Stomach smooth muscle (tissue), 2 donors: ENCODE results near the gene C19orf25.

Source experiments
- H3K27ac ChIP-seq: one replicate; pipeline ENCODE4 v1.7.0; 2013; ENCODE audit warnings: mild to moderate bottlenecking, low read length, inconsistent platforms
- H3K27me3 ChIP-seq, 2 donors: one replicate each; pipeline ENCODE4 v1.7.0; 2013; ENCODE audit warnings: low read length in 2 of 2; ENCODE audit not compliant: insufficient read depth in 2 of 2, control insufficient read depth in 1 of 2
- H3K36me3 ChIP-seq, 2 donors: one replicate each; pipeline ENCODE4 v1.7.0; 2013; ENCODE audit warnings: low read length in 2 of 2; ENCODE audit not compliant: control insufficient read depth in 2 of 2, insufficient read depth in 2 of 2
- H3K4me1 ChIP-seq: one replicate; pipeline ENCODE4 v1.7.0; 2013; ENCODE audit warnings: low read length; ENCODE audit not compliant: control insufficient read depth, insufficient read depth
- H3K4me3 ChIP-seq, 2 donors: one replicate each; pipeline ENCODE4 v1.7.0; 2013; ENCODE audit warnings: low read length in 2 of 2
- H3K9ac ChIP-seq, 2 donors: one replicate each; pipeline ENCODE4 v1.7.0; 2013; ENCODE audit warnings: low read length in 2 of 2, mild to moderate bottlenecking in 1 of 2
- H3K9me3 ChIP-seq, 2 donors: one replicate each; pipeline ENCODE4 v1.7.0; 2013; ENCODE audit warnings: low read length in 2 of 2; ENCODE audit not compliant: control insufficient read depth in 2 of 2
- donor health status: healthy.
- donor health status: Pancreatic carcinoma.

C19orf25 gene

GRCh38 chr19:1425102-1425837 lies 53.7 kb downstream of the C19orf25 start:
- Histone ChIP-seq H3K4me1 (no peaks in the 10 kb centered on the region), H3K4me3 (no peak overlapping the region), H3K27ac (no peak overlapping the region)

GRCh38 chr19:1424192-1424955 lies 54.6 kb downstream of the C19orf25 start:
- Histone ChIP-seq H3K4me3 (no peak overlapping the region), H3K27me3 (no peaks in the 10 kb centered on the region), H3K36me3 (peaks cover 50 to 58% of the 10 kb centered on the region in 2 donors), H3K9ac (no peak overlapping the region), H3K9me3 (no peaks in the 10 kb centered on the region), H3K27ac (no peak overlapping the region), H3K4me1 (no peaks in the 10 kb centered on the region)

More at GRCh38 chr19:1425102-1425837, 53.7 kb downstream of the C19orf25 start:
- Histone ChIP-seq H3K36me3 (peaks cover 46 to 57% of the 10 kb centered on the region in 2 donors), H3K9me3 (no peaks in the 10 kb centered on the region), H3K9ac (no peak overlapping the region), H3K27me3 (no peaks in the 10 kb centered on the region)

- Histone ChIP-seq H3K4me1 (no peaks in the 10 kb centered on the region), H3K9ac (no peak overlapping the region), H3K27me3 (no peaks in the 10 kb centered on the region), H3K36me3 (peaks cover 56 to 59% of the 10 kb centered on the region in 2 donors), H3K9me3 (no peaks in the 10 kb centered on the region), H3K4me3 (no peak overlapping the region), H3K27ac (no peak overlapping the region)
Measured at GRCh38 chr19:1423436-1424191, 55.4 kb downstream of the C19orf25 start.
